Choroid plexus epithelial cell (primary cell): ENCODE results near the gene DHH.
A peak's percentile ranks its signal among the peaks of the same experiment; 100 is the strongest.

Experiments used
- DNase-seq: peaks from one replicate; pipeline ENCODE4 v3.0.0-alpha.2; 2010; ENCODE audit warnings: low read depth
- H3K4me3 ChIP-seq: 2 replicates; pipeline ENCODE4 v1.5.1; 2011; ENCODE audit warnings: low read depth, mild to moderate bottlenecking, control low read depth, low read length, moderate library complexity
- TF ChIP-seq, protein P1 (sequence below): conservative IDR thresholded peaks from 2 replicates; pipeline ENCODE4 v1.5.1; 2011; ENCODE audit warnings: low read depth, mild to moderate bottlenecking, control low read depth, inconsistent platforms, low read length, moderate library complexity

Gene DHH

DNA sequence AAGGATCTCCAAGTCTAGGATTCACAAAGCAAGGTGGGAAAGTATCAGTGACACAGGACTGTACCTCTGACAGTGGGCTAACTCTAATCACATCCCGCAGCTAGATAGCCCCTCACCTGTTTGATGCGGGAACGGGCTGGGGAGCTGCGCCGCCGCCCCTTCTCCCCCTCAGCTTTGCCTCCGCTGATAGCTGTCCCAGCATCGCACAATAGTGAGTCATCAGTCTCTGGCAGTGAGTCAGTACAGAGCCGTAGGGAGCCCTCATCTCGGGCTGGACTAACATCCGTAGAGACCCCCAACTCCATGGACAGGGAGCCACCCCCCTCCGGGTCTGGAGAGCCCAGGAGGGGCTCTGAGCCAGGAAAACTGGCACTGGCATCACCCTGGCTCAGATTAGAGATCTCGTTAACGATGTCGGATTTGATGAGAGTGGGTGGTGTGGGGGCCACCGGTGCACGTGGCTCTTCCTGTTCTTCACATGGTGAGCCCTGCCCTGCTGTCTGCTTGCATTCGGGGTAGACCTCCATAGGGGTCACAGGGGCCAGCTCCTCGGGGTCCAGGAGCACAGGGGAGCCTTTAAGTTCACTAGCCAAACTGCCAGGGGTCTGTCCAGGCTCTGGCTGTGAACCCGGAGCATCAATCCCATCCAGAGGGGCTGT lies 44.9 kb downstream of the DHH start:
- no peak overlapping the region for H3K4me3 ChIP-seq
- TF ChIP-seq, protein P1, sequence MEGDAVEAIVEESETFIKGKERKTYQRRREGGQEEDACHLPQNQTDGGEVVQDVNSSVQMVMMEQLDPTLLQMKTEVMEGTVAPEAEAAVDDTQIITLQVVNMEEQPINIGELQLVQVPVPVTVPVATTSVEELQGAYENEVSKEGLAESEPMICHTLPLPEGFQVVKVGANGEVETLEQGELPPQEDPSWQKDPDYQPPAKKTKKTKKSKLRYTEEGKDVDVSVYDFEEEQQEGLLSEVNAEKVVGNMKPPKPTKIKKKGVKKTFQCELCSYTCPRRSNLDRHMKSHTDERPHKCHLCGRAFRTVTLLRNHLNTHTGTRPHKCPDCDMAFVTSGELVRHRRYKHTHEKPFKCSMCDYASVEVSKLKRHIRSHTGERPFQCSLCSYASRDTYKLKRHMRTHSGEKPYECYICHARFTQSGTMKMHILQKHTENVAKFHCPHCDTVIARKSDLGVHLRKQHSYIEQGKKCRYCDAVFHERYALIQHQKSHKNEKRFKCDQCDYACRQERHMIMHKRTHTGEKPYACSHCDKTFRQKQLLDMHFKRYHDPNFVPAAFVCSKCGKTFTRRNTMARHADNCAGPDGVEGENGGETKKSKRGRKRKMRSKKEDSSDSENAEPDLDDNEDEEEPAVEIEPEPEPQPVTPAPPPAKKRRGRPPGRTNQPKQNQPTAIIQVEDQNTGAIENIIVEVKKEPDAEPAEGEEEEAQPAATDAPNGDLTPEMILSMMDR, result no peak
- DNase-seq, result peak; percentile 81

DNA sequence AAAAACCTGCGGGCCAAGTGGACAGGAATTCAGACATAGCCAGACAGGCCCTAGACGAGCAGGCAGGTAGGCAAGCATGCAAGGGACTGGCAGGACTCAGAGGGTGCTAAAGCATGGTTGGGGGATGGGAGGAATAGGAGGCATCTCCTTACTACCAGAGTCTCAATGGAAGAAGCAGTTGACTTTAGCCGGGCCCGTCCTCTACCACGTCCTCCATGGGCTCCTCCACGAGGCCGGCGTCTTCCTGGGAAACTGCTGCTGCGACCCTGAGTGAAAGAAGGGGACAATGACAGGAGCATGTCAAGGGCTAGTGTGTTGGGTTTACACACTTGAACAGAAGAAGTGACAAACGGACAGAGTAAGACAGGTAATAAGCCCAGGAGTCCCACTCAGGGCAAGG lies 45.6 kb downstream of the DHH start:
- TF ChIP-seq, protein P1, result no peak

DNA sequence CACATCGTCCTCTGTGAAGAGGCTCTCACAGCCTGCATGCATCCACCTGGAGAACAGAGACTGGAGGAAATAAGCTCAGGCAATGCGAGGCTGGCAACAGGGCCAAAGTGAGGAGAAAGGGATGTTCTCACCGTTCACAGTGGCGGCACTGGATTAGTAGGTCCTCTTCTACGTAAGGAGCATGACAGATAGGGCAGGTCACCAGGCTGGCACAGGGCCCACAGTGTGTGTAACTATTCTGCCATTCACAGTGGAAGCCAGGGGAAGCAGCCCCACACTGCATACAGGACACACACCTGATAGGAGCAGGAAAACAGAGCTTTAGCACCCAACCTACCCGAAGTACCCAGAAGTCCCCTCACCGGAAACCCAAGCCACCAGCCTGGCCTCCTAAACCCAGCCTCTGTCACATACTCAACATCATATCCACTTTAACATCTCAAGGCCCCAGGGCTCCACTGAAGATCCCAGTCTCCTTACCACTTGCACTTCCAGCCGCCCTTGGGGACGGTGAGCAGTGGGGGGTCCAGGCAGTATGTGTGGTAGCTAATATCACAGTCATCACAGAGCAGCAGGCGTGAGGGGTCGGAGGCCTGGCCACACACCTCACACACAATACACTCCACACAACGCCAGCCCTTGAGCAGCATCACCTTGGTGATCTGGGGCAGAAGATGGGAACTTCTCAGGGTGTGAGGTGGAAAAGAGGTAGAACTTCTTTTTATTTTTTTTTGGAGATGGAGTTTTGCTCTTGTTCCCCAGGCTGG lies 48.3 kb downstream of the DHH start:
- no peak overlapping the region for H3K4me3 ChIP-seq
- TF ChIP-seq, protein P1, result no peak
- DNase-seq, result no peak

More for the DNA sequence above, 45.6 kb downstream of the DHH start:
- H3K4me3 ChIP-seq, result no peak overlapping the region
- no peak for DNase-seq

DNA sequence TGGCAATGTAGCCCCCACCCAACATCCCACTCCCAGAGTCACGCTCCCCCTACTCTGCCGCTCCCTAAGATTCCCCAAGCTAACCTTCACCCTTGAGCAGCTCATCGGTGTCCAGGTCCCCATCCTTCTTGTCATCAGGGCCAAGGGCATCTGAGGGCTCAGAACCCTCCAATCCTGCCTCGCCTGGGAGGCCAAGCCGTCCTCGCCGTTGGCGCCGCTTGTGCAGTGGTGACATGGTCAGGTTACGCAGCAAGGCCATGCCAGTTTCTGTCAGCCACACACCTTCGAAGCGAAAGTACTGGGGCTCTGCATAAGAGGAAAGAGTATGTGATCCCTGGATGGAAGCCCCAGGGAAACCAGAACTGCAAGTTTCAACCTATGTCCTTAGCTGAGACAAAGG lies 49.9 kb downstream of the DHH start:
- no peak overlapping the region for H3K4me3 ChIP-seq
- TF ChIP-seq, protein P1, result no peak
- no peak for DNase-seq

DNA sequence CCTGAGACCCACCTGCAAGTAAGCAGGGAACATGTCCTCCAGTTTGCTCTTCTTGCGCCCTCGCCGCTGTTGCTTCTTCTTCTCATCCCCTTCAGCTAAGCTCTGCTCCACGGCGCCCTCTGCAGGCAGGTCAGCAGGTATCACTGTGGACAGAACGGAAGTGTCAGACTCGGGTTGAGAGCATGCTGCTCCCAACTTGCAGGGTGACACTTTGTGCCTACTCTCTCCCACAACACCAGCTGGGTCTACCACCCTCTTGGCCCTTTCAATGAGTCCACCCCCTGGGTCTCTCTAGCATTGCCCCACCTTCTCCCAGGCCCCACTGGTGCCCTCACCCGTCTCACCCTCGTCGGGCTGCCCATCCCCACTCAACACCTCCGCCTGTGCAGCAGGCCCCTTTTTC lies 50.7 kb downstream of the DHH start:
- peak; percentile 71 for DNase-seq
- H3K4me3 ChIP-seq, result no peak overlapping the region
- TF ChIP-seq, protein P1, result peak; percentile 84

DNA sequence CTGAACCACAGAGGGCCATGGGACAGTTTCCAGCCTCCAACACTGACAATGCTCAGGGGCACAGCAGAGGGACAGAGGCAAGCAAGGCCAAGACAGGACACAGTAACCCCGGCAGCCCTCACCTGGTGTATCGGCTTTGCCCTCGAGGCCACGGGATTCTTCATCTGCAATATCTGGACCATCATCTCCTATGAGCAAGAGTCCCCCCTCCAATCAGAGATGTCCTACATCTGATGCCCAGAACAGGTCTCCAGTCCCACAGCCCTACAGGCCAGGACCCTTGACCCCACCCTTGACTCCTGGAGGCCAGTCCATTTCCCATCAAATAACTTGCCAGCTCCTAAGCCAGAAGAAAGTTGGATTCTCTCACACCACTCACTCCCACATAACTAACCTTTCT lies 51.4 kb downstream of the DHH start:
- H3K4me3 ChIP-seq, result no peak overlapping the region
- DNase-seq, result no peak
- TF ChIP-seq, protein P1, result no peak
